GM13976 (cell line): ENCODE data around the gene TDG.
"Not testable (repeated sequence)": the region's sequence is repeated elsewhere in the genome, so short reads cannot be mapped to it uniquely, and the experiment has no call there.

Experiments
- DNase-seq: peaks from one replicate; pipeline ENCODE4 v3.0.0; 2012; ENCODE audit warnings: low spot score
- CTCF ChIP-seq: IDR thresholded peaks from 2 replicates; pipeline ENCODE4 v1.5.1; 2012; ENCODE audit warnings: borderline replicate concordance, mild to moderate bottlenecking; ENCODE audit not compliant: insufficient read depth; ENCODE audit errors: extremely low read depth, missing control alignments, control extremely low read depth
- in situ Hi-C: fragments of 300-500 bp; cut with MboI; formaldehyde crosslinking; loops from one replicate; pipeline ENCODE4 v1.12.0; 2022; ENCODE audit warnings: low sequenced_read_pairs, mixed read lengths, inconsistent platforms; ENCODE audit not compliant: unreplicated experiment

Gene TDG

GRCh38 chr12:104024348-104024747, 58.7 kb downstream of the TDG start:
- TF ChIP-seq CTCF: no peak
- in situ Hi-C loops: no loop called here
- DNase-seq: no peak

GRCh38 chr12:104025771-104026170, 60.1 kb downstream of the TDG start:
- no peak for DNase-seq
- in situ Hi-C loops: no loop called here
- TF ChIP-seq CTCF: no peak

GRCh38 chr12:104026841-104027599, 61.3 kb downstream of the TDG start:
- no peak for TF ChIP-seq CTCF
- no peak for DNase-seq
- in situ Hi-C loops: no loop called here

- DNase-seq, in situ Hi-C loops: not testable (repeated sequence)
These were observed 64.9 kb downstream of the TDG start for GRCh38 chr12:104030596-104030995.

GRCh38 chr12:104036143-104036542, 70.5 kb downstream of the TDG start:
- DNase-seq, in situ Hi-C loops: not testable (repeated sequence)
